Measurements from ENCODE around the gene NID2. TPM values are rescaled to one million over a fixed set of nuclear protein-coding genes. Genes with fewer than 3 reads are reported as not detected.

NID2 gene
- total and polyA plus RNA-seq, 9 of the 15 experiments (the other 6 are each of a cell fraction or from before 2014, with no cell fraction given) = 0.04 to 0.45 (median 0.16) TPM; not detected in 3

GRCh38 chr14:51977075-51977474 is 91.8 kb downstream of the NID2 start (continued):
- TF ChIP-seq SMAD1 (IDR thresholded peaks at IDR 0.05; ENCODE audit: low read depth, low read length, partially characterized antibody) (no peak), FOXK1 (CRISPR knock-in tag; IDR thresholded peaks at IDR 0.05; ENCODE audit: borderline replicate concordance) (no peak), TCF7L2 (IDR thresholded peaks at IDR 0.05; ENCODE audit: low read depth, low read length) (no peak), ARID2 (IDR thresholded peaks at IDR 0.05) (no peak), L3MBTL2 (IDR thresholded peaks at IDR 0.05) (no peak), NCOA2 (IDR thresholded peaks at IDR 0.05; ENCODE audit: partially characterized antibody in 2 of 2) (no peak), SMAD3 (CRISPR knock-in tag; conservative IDR thresholded peaks at IDR 0.05) (no peak)
- TF ChIP-seq, protein P1, sequence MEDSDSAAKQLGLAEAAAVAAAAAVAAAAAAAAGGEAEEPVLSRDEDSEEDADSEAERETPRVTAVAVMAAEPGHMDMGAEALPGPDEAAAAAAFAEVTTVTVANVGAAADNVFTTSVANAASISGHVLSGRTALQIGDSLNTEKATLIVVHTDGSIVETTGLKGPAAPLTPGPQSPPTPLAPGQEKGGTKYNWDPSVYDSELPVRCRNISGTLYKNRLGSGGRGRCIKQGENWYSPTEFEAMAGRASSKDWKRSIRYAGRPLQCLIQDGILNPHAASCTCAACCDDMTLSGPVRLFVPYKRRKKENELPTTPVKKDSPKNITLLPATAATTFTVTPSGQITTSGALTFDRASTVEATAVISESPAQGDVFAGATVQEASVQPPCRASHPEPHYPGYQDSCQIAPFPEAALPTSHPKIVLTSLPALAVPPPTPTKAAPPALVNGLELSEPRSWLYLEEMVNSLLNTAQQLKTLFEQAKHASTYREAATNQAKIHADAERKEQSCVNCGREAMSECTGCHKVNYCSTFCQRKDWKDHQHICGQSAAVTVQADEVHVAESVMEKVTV (CRISPR knock-in tag; IDR thresholded peaks at IDR 0.05) = no peak

- intact Hi-C loops (cut with micrococcal nuclease) = no loop called here
- no peak overlapping the region for H2AFZ ChIP-seq (ENCODE audit: low read depth, low read length)
- no peaks in the 10 kb centered on the region for H4K20me1 ChIP-seq (replicated peaks; ENCODE audit: control insufficient read depth, insufficient read depth, low read length)
- no TSS peak for BruUV-seq (replicated peaks)
- no peaks in the 10 kb centered on the region for H3K4me1 ChIP-seq (replicated peaks in 1 of 2; ENCODE audit: control insufficient read depth in 2 of 2, insufficient read depth in 2 of 2, low read length in 2 of 2)
- no peak overlapping the region for H3K27ac ChIP-seq (ENCODE audit: extremely low read depth, low read depth, low read length)
- no peaks in the 10 kb centered on the region for H3K9me3 ChIP-seq (replicated peaks; ENCODE audit: control insufficient read depth, insufficient read depth, low read depth, low read length)
- FAIRE-seq (no peak), ATAC-seq (no peak), DNase-seq (ENCODE audit: extremely low read depth in 1 of 4, low spot score in 3 of 4) (no peak)
- ChIA-PET POLR2A (no interaction called here), CTCF (ENCODE audit: low intra/inter-chr PET ratio) (no interaction called here)
- in situ Hi-C loops (cut with MboI) = no loop called here
- H3K79me2 ChIP-seq (ENCODE audit: control insufficient read depth, insufficient read depth, low read length) = no peaks in the 10 kb centered on the region
- no peak overlapping the region for H3K4me2 ChIP-seq (ENCODE audit: insufficient read depth, low read length)
- H3K4me3 ChIP-seq = no peak overlapping the region
- no peaks in the 10 kb centered on the region for H3K36me3 ChIP-seq (ENCODE audit: control insufficient read depth, insufficient read depth, low read length)
- H3K9me1 ChIP-seq (ENCODE audit: control insufficient read depth, insufficient read depth, low read length) = no peaks in the 10 kb centered on the region
- 0% methylated on average over 6 of the region's 7 CpGs for WGBS (ENCODE audit: insufficient coverage, low coverage, missing lambda C conversion rate)
- H3K9ac ChIP-seq (ENCODE audit: insufficient read depth in 1 of 2, low read depth in 2 of 2, low read length in 2 of 2) = no peak overlapping the region
- H3K27me3 ChIP-seq (ENCODE audit: control insufficient read depth in 2 of 2, insufficient read depth in 2 of 2, low read length in 2 of 2) = peaks cover 2 to 17% of the 10 kb centered on the region in 2 experiments; a peak in 2 of 5 replicates
- TF ChIP-seq, protein P2, sequence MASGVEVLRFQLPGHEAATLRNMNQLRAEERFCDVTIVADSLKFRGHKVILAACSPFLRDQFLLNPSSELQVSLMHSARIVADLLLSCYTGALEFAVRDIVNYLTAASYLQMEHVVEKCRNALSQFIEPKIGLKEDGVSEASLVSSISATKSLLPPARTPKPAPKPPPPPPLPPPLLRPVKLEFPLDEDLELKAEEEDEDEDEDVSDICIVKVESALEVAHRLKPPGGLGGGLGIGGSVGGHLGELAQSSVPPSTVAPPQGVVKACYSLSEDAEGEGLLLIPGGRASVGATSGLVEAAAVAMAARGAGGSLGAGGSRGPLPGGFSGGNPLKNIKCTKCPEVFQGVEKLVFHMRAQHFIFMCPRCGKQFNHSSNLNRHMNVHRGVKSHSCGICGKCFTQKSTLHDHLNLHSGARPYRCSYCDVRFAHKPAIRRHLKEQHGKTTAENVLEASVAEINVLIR (CRISPR knock-in tag; IDR thresholded peaks at IDR 0.05) = no peak
- no peak for TF ChIP-seq ZBED1 (IDR thresholded peaks at IDR 0.05)
- TF ChIP-seq ZNF785 (CRISPR knock-in tag; IDR thresholded peaks at IDR 0.05) = no peak
- no peak for TF ChIP-seq ZBTB34 (CRISPR knock-in tag; IDR thresholded peaks at IDR 0.05)
- no peak for TF ChIP-seq HCFC1 (IDR thresholded peaks at IDR 0.05; ENCODE audit: low read depth, low read length)
- TF ChIP-seq, protein P3, sequence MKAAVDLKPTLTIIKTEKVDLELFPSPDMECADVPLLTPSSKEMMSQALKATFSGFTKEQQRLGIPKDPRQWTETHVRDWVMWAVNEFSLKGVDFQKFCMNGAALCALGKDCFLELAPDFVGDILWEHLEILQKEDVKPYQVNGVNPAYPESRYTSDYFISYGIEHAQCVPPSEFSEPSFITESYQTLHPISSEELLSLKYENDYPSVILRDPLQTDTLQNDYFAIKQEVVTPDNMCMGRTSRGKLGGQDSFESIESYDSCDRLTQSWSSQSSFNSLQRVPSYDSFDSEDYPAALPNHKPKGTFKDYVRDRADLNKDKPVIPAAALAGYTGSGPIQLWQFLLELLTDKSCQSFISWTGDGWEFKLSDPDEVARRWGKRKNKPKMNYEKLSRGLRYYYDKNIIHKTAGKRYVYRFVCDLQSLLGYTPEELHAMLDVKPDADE (conservative IDR thresholded peaks at IDR 0.05; ENCODE audit: control insufficient read depth, low read depth, low read length) = no peak
- TF ChIP-seq, protein P4, sequence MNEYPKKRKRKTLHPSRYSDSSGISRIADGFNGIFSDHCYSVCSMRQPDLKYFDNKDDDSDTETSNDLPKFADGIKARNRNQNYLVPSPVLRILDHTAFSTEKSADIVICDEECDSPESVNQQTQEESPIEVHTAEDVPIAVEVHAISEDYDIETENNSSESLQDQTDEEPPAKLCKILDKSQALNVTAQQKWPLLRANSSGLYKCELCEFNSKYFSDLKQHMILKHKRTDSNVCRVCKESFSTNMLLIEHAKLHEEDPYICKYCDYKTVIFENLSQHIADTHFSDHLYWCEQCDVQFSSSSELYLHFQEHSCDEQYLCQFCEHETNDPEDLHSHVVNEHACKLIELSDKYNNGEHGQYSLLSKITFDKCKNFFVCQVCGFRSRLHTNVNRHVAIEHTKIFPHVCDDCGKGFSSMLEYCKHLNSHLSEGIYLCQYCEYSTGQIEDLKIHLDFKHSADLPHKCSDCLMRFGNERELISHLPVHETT (CRISPR knock-in tag; conservative IDR thresholded peaks at IDR 0.05 in 1 of 2, IDR thresholded peaks at IDR 0.05 in 1 of 2) = no peak
Measured at GRCh38 chr14:51972566-51972965, 96.3 kb downstream of the NID2 start.

All from K562 (cell line).